Urothelium cell line (cell line): Measurements from ENCODE around the gene ARHGAP18.
"Not testable (repeated sequence)": the region's sequence is repeated elsewhere in the genome, so short reads cannot be mapped to it uniquely, and the experiment has no call there.

Source experiments
- DNase-seq: peaks from one replicate; pipeline ENCODE4 v3.0.0; 2011; ENCODE audit warnings: low spot score, mixed read lengths
- FAIRE-seq: peaks from 2 replicates; lab custom pipeline; 2011; peaks lifted over from hg19 to GRCh38; lab: Jason Lieb, UNC

The ARHGAP18 gene

DNA sequence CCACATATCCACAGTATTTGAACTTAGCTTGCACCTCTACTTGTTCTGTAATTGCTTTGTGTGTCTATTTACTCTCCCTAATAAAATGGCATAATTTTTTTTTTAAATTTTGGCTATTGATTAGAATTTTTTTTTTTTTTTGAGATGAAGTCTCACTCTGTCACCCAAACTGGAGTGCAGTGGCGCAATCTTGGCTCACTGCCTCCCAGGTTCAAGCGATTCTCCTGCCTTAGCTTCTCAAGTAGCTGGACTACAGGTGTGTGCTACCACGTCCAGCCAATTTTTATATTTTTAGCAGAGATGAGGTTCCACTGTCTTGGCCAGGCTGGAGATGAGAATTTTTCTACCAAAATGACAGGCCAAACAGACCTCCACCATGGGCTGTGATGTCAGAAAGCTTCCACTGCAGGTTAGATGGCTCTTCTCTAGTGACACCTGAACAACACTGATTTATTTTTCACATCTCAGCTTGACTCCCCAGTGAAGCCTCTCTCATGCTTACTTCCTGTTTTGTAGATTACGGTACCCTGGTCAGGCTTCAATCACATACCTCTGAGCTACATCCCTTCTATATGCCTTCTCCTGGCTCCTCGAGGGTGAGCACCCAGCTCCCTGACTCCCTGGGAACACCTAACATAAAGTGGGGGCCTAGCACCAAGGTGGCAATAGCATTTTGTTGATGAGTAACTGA, 112.8 kb downstream of the ARHGAP18 start:
- DNase-seq = no peak
- FAIRE-seq = no peak

GRCh38 chr6:129596522-129596921, 113.5 kb downstream of the ARHGAP18 start:
- DNase-seq = no peak
- no peak for FAIRE-seq

GRCh38 chr6:129593233-129593564, 116.8 kb downstream of the ARHGAP18 start:
- DNase-seq = no peak
- no peak for FAIRE-seq

DNA sequence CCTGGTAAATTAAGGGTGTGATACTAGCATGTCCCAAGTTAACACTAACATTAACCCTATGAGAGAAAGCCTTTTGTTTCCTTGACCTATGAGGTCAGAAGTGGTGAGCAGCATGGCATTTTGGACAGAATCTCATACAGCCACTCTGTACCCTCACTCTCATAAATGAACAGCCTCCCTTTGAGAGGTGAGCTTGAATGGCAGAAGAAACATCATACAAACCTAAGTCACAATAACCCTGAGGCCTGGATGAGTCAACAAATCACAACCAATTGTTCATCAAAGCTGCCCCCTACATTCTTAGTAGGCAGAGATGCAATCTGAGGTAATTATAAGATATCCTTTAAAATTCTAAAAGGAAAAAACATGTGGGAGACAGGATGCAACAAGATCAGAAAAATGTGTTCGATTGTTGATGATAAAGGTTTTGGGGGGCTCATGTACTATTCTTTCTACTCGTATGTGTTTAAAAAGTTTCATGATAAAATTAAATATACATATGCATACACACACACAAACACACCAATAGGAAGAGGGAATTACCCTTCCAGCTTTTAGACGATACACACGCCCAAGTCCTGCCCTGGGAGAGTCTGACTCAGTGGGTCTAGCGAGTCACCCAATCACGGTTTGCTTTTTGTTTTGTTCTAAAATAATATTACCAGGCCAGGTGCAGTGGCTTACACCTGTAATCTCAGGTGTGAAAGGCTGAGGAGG, 117.3 kb downstream of the ARHGAP18 start:
- FAIRE-seq (no peak), DNase-seq (no peak)

- FAIRE-seq (no peak), DNase-seq (no peak)
Measured at GRCh38 chr6:129590408-129591022, 119.5 kb downstream of the ARHGAP18 start.

DNA sequence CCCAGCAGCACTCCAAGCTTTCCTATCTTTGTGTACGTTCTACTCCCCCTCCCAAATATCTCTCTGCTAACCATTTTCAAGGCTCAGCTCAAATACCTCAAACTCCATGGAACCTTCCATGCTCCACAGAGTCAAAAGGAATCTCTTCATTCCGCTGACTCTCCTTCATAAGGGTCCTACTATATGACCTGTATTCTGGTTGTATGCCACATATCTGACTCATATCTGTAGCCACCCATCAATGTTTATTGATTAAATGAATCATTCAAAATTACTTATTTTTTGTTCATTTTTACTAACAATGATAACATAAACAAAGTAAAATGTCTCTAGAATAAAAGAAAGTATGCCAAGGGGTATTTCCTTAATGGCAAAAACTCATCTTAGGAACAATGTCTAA, 123.2 kb downstream of the ARHGAP18 start:
- FAIRE-seq (no peak), DNase-seq (no peak)

DNA sequence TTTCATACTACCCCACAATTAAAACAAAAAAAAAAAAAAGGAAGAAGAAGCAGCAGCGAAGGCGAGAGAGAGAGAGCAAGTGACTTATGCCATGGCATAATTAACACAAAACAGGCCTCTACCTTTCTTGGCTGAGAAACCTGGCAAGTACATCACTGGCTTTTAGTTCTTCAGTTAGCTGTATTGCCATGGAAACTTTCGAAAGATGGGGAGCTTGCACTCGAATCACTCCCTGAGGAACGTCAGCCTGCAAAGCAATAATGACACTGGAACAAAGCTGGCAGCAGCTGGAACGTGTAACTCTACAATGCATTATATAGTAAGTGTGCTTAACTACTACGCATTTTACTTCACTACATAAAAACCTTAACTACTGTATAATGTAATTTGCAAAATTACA, 126.1 kb downstream of the ARHGAP18 start:
- DNase-seq = no peak
- no peak for FAIRE-seq

- DNase-seq (no peak), FAIRE-seq (no peak)
Measured at GRCh38 chr6:129578315-129578714, 131.7 kb downstream of the ARHGAP18 start.

DNA sequence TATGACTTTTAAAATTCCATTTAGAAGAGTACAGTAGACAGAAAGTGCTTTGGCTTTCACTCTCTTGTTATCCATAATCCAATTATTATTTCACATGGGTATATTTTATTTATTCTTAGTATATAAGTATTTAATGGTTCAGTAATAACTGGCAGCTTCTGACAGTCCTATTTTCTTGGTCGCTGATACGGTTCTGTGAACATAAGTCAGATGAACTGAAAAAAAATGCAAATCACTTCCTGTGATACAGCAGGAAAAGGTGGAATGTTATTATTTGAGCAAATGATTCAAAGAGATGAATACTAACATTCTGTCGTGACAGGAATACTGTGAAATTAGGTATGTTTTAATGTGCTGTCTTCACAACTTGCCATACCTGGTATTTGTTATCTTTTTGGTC, 132.3 kb downstream of the ARHGAP18 start:
- no peak for FAIRE-seq
- no peak for DNase-seq

DNA sequence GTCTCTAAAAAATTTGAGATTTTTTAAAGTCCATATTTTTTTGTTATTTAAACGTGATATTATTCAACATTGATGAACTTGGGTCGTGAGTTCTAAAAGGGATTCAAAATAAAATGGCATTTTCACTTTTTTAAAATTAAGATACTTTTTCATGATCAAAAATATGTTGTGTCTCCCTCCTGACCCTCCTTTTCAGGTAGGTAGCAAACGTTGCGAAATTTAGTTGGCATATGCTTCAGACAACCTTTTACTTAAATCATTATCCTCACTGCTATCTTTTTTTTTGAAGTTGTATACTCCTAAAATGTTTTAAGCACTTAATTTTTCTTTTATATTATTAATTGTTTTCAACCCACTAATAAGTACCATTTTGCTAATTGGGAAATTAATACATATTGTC, 133.5 kb downstream of the ARHGAP18 start:
- no peak for FAIRE-seq

DNA sequence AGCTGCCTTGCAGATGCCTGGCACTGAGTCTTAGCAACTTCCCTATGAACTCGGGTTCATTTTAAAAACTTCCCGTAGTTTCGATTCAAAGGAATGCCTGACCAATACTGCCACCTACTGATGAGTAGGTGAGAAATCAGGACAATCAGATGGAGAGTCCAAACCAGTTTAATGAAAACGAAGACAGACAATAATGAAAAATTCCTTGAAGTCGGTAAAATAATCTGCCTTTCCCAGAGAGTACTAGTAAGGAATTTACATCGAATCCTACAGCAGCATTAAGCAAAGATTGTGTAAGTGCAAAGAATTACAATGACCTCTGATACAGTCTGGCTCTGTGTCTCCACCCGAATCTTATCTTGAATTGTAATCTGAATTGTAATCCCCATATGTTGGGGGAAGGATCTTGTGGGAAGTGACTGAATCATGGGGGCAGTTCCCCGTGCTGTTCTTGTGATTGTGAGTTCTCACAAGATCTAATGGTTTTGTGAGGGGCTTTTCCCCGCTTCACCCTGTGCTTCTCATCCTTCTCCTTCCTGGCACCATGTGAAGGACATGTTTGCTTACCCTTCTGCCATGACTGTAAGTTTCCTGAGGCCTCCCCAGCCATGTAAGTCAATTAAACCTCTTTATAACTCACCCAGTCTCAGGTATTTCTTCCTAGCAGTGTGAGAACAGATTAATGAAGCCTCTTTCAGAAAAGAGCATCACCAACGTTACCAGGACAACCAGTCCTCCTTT, 134.4 kb downstream of the ARHGAP18 start:
- FAIRE-seq (no peak), DNase-seq (peak; percentile 59)

More for the DNA sequence above, 133.5 kb downstream of the ARHGAP18 start:
- DNase-seq = no peak

- not testable (repeated sequence) for FAIRE-seq, DNase-seq
Measured at GRCh38 chr6:129574605-129575004, 135.4 kb downstream of the ARHGAP18 start.

GRCh38 chr6:129570929-129571328, 139.0 kb downstream of the ARHGAP18 start:
- FAIRE-seq, DNase-seq: not testable (repeated sequence)

GRCh38 chr6:129568015-129568414, 142.0 kb downstream of the ARHGAP18 start:
- FAIRE-seq (no peak), DNase-seq (no peak)

GRCh38 chr6:129567374-129567773, 142.6 kb downstream of the ARHGAP18 start:
- DNase-seq = no peak
- FAIRE-seq = no peak

- DNase-seq (no peak), FAIRE-seq (no peak)
Measured at GRCh38 chr6:129565811-129566210, 144.2 kb downstream of the ARHGAP18 start.

GRCh38 chr6:129565366-129565765, 144.6 kb downstream of the ARHGAP18 start:
- DNase-seq (no peak), FAIRE-seq (no peak)

- DNase-seq (no peak), FAIRE-seq (no peak)
Measured at GRCh38 chr6:129558248-129558647, 151.7 kb downstream of the ARHGAP18 start.

GRCh38 chr6:129555206-129555832, 154.7 kb downstream of the ARHGAP18 start:
- no peak for DNase-seq
- FAIRE-seq = no peak

DNA sequence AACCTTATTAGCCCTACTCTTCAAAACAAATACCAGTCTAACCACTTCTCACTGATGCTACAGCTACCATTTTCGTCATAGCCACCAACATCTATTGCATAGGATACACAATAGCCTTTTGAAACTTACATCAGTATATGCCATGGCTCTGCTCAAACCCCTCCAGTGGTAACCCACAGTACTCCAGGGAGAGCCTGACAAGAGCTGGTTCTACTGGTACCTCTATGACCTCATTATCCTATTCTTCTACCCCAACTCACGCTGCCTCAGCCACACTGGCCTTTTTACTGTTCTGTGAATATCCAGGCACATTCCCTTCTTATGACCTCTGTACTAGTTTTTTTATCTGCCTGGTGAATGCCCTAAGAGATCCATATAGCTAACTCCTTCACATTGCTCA, 157.6 kb downstream of the ARHGAP18 start:
- no peak for FAIRE-seq

DNA sequence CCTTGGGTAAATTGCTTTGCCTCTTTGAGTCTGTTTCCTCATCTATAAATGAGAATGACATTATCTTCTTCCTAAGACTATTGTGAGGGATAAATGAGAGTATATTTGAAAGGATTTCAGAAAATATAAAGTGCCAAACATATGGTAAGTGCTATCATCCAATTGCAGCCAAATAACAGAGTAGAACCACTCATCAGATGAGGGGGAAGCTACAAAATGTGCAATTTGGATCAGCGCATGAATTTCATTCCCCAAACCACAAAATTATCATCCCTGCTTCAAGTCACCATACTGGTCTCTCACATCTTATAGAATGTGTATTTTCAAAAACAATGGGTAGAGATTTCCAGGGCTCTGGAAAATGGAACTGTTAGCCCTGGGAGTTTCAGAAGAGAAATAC, 158.5 kb downstream of the ARHGAP18 start:
- DNase-seq = no peak
- FAIRE-seq = no peak

More for the DNA sequence above, 157.6 kb downstream of the ARHGAP18 start:
- no peak for DNase-seq
